MM.1S (cell line): ENCODE data around the gene CRYZ.

Experiments used
- EZH2 ChIP-seq: fragments of 300-600 bp; sonication (generic); optimal IDR thresholded peaks from 2 replicates; pipeline ENCODE3; 2017; ENCODE audit warnings: low read depth, mild to moderate bottlenecking, antibody characterized with exemption, low read length, mixed read lengths
- TF ChIP-seq, protein P1 (sequence below): fragments of 300-600 bp; sonication (generic); IDR thresholded peaks from 2 replicates; pipeline ENCODE4 v1.5.1; 2016; ENCODE audit warnings: antibody characterized with exemption, low read length, mixed read lengths

DNA sequence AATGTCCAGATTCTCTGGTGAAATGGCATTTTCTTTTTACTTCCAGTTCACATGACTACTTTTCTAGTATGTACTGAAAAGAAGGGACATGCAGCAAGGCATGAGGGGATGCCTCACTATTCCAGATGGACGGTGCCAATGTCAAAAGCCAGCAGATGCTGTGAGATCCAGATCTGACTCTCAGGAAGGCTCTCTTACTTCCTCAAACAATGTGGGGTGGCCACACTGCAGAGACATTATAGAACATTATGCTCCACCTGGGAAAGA lies 17.7 kb downstream of the CRYZ start:
- TF ChIP-seq EZH2: no peak
- TF ChIP-seq, protein P1, sequence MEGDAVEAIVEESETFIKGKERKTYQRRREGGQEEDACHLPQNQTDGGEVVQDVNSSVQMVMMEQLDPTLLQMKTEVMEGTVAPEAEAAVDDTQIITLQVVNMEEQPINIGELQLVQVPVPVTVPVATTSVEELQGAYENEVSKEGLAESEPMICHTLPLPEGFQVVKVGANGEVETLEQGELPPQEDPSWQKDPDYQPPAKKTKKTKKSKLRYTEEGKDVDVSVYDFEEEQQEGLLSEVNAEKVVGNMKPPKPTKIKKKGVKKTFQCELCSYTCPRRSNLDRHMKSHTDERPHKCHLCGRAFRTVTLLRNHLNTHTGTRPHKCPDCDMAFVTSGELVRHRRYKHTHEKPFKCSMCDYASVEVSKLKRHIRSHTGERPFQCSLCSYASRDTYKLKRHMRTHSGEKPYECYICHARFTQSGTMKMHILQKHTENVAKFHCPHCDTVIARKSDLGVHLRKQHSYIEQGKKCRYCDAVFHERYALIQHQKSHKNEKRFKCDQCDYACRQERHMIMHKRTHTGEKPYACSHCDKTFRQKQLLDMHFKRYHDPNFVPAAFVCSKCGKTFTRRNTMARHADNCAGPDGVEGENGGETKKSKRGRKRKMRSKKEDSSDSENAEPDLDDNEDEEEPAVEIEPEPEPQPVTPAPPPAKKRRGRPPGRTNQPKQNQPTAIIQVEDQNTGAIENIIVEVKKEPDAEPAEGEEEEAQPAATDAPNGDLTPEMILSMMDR: no peak
